ENCODE data around the gene BAG2. TPM values are rescaled to one million over a fixed set of nuclear protein-coding genes. Genes with fewer than 3 reads are reported as not detected.

The BAG2 gene
- total RNA-seq (2012; rRNA removed) (10.0 and 19.2 TPM in 2 replicates), polyA plus RNA-seq (2012; rRNA removed) (6.7 and 8.1 TPM in 2 replicates), Bru-seq, nascent RNA (percentile 98 among the genes with signal in this experiment), BruChase-seq, experiment 1, labeled RNA remaining after a 6-hour chase (percentile 97 among the genes with signal in this experiment), BruChase-seq, experiment 2, labeled RNA remaining after a 2-hour chase (percentile 99 among the genes with signal in this experiment)
- 2.7 and 3.0 TPM in 2 replicates for polyA plus RNA-seq (2012; cell fraction: cytosol; rRNA removed)
- 1.2 and 4.9 TPM in 2 replicates for polyA plus RNA-seq (2012; cell fraction: nucleus; rRNA removed; ENCODE audit: low replicate concordance)
- long read RNA-seq, full-length matches to known transcripts: 216 of 249 reads
- long read RNA-seq, partial matches to known transcripts: 3 of 249 reads
- long read RNA-seq, other reads (novel, unspliced or antisense): 30 of 249 reads

GRCh38 chr6:57172136-57173055, at the start of gene BAG2:
BAG2 (plus strand) TSS chr6:57172326; CDS start chr6:57172698, 372 bp downstream.
- peak within 1 kb of the TSS; percentile 81 for H4K91ac ChIP-seq (ENCODE audit: insufficient read depth, low read depth, low read length)
- intact Hi-C loops (cut with micrococcal nuclease): loop anchor here (1.0 to 5.0 kb wide), 5 partner anchors 80 to 270 kb away; partner anchors contain the start of genes BEND6, KIAA1586 and PRIM2
- BruUV-seq (replicated peaks): no TSS peak
- peak within 1 kb of the TSS; percentile 97 for H3K9ac ChIP-seq (ENCODE audit: low read depth, low read length)
- peak within 1 kb of the TSS; percentile 98 for H3K27ac ChIP-seq (ENCODE audit: insufficient read depth, low read length)
- no peaks in the 10 kb centered on the region for H3K27me3 ChIP-seq (ENCODE audit: control insufficient read depth, insufficient read depth, low read length)
- peak within 1 kb of the TSS; percentile 95 for H2AK9ac ChIP-seq (replicated peaks; ENCODE audit: low read depth, low read length, poor library complexity)
- H4K20me1 ChIP-seq (ENCODE audit: insufficient read depth, low read length): peaks cover 16% of the 10 kb centered on the region
- H3K4me3 ChIP-seq (ENCODE audit: insufficient read depth, low read depth, low read length): peak within 1 kb of the TSS; percentile 97
- H2AFZ ChIP-seq (replicated peaks; ENCODE audit: low read length, poor library complexity): peak within 1 kb of the TSS; percentile 93
- peak within 1 kb of the TSS; percentile 94 for H3K4me2 ChIP-seq (ENCODE audit: low read depth, low read length)
- H3K36me3 ChIP-seq (ENCODE audit: control insufficient read depth, insufficient read depth, low read length): peaks cover 13% of the 10 kb centered on the region
- in situ Hi-C loops (cut with MboI; ENCODE audit: low sequenced_read_pairs): no loop called here
- dilution Hi-C loops (cut with HindIII; ENCODE audit: low sequenced_read_pairs, unreplicated experiment): no loop called here
- CTCF ChIA-PET: no interaction called here
- 0% methylated on average over 54 of the region's 97 CpGs; no CpG with 5 or more reads in 1 of the 2 experiments for WGBS, 2 experiments (ENCODE audit: extremely low coverage in 2 of 2, insufficient read length in 1 of 2)
- peaks cover 9% of the 10 kb centered on the region for H3K4me1 ChIP-seq (ENCODE audit: control insufficient read depth, insufficient read depth, low read length)
- ATAC-seq (ENCODE audit: low read depth) (peak; percentile 89), DNase-seq (peak; percentile 90)
- H3K23ac ChIP-seq (ENCODE audit: low read depth, low read length): peak within 1 kb of the TSS; percentile 98
- TF ChIP-seq POLR2A (IDR thresholded peaks at IDR 0.05; ENCODE audit: low read depth, low read length) (peak; percentile 85), CHD1 (IDR thresholded peaks at IDR 0.05; ENCODE audit: low read depth, low read length) (no peak; the same call in 1 of the 2 replicates), BHLHE40 (IDR thresholded peaks at IDR 0.05; ENCODE audit: low read depth, low read length) (peak; percentile 90), MAZ (IDR thresholded peaks at IDR 0.05; ENCODE audit: borderline replicate concordance, low read depth, low read length) (peak; percentile 61; the same call in 1 of the 2 replicates), RAD21 (IDR thresholded peaks at IDR 0.05; ENCODE audit: low read length) (no peak)
- peak within 1 kb of the TSS; percentile 86 for H3K4ac ChIP-seq (ENCODE audit: low read depth, low read length)
- peaks cover 5% of the 10 kb centered on the region for H3K9me1 ChIP-seq (ENCODE audit: insufficient read depth, low read length)
- H3K56ac ChIP-seq (ENCODE audit: extremely low read depth, insufficient read depth, low read length): peak within 1 kb of the TSS; percentile 96
- H3K79me1 ChIP-seq (ENCODE audit: low read depth in 1 of 2, low read length in 2 of 2): peaks cover 0 to 28% of the 10 kb centered on the region in 2 experiments; a peak in 3 of 4 replicates
- peak within 1 kb of the TSS; percentile 79 for H4K5ac ChIP-seq (ENCODE audit: low read depth, low read length)
- H2BK15ac ChIP-seq (ENCODE audit: low read depth, low read length): peak within 1 kb of the TSS; percentile 69; the same call in 2 of the 3 replicates
- POLR2A ChIA-PET (ENCODE audit: unreplicated experiment): interaction anchor here (1.3 kb wide), 1 partner anchor 10 kb away, joined by 5 read pairs; no protein-coding TSS in a partner anchor
- H3K18ac ChIP-seq (ENCODE audit: low read depth, low read length): peak within 1 kb of the TSS; percentile 95
- H4K8ac ChIP-seq (ENCODE audit: low read depth in 2 of 2, low read length in 2 of 2): peak within 1 kb of the TSS; percentile 63 to 97
- H2BK20ac ChIP-seq (ENCODE audit: low read depth, low read length): peak within 1 kb of the TSS; percentile 50
- peak within 1 kb of the TSS; percentile 92 for H2AK5ac ChIP-seq (ENCODE audit: low read depth, low read length)
- peak within 1 kb of the TSS; percentile 69 for H2BK120ac ChIP-seq (ENCODE audit: low read depth, low read length)
- peak within 1 kb of the TSS; percentile 94 for H3K14ac ChIP-seq (replicated peaks; ENCODE audit: low read depth, low read length)
- peak within 1 kb of the TSS; percentile 94 for H2BK5ac ChIP-seq (ENCODE audit: low read depth, low read length, poor library complexity, severe bottlenecking)
- no peaks in the 10 kb centered on the region for H3K9me3 ChIP-seq (ENCODE audit: control insufficient read depth, insufficient read depth, low read length)
